ENCODE results near the gene GPR62. TPM values are rescaled to one million over a fixed set of nuclear protein-coding genes. Genes with fewer than 3 reads are reported as not detected.

Gene GPR62
- total and polyA plus RNA-seq, 9 of the 15 experiments (the other 6 are each of a cell fraction or from before 2014, with no cell fraction given) = not detected

GRCh38 chr3:51982352-51982837 lies 27.2 kb downstream of the GPR62 start (continued):
- peak; percentile 7; the same call in 1 of the 2 replicates for TF ChIP-seq FOXK1 (CRISPR knock-in tag; IDR thresholded peaks at IDR 0.05; ENCODE audit: borderline replicate concordance)
- TF ChIP-seq ZNF316 (IDR thresholded peaks at IDR 0.05) = 0 out of 2 replicates have a peak, but pooled peaks have one; percentile 7
- no peak for TF ChIP-seq ZNF121 (CRISPR knock-in tag; conservative IDR thresholded peaks at IDR 0.05)
- TF ChIP-seq ILF3 (IDR thresholded peaks at IDR 0.05; ENCODE audit: borderline replicate concordance) = no peak
- peak; percentile 69 for TF ChIP-seq TFAP4 (CRISPR knock-in tag; IDR thresholded peaks at IDR 0.05; ENCODE audit: borderline replicate concordance)
- peak; percentile 19; the same call in 1 of the 2 replicates for TF ChIP-seq HNRNPL (IDR thresholded peaks at IDR 0.05; ENCODE audit: low read depth, low read length)
- no peak; the same call in 1 of the 2 replicates for TF ChIP-seq HDGF (IDR thresholded peaks at IDR 0.05)

DNA sequence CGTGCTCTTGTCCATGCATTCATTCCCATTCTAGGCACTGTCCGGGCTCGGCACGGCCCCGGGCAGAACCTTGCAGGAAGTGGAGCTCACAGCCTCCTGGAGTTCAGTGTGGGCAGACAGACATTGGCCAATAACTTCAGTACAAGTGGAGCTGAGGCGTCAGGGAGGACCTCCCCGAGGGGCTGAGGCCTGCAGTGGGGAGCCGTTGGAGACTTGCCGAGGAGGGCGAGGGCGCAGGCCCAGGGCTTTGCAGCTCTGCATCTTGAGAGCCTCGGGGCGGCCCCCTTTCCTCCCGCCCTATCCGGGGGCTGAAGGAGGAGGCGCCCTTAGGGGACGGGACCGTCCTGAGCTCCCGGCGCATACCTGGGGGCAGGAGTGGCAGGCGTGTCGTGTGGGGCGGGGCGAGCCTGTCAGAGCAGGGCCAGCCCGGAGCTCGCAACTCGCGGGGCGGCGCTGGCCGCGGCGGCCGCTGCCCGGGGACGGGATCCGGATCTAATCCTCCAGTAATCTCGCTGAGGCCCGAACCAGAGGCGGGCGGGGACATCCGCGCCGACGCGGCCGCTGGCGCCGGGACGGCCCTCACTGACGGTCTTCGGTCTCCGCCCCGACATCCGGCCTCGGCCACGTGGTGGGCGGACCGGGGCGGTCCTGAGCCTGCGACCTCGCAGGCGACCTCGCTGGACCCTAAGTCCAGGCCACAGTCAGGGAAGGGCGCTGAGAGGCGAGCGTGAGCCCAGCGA lies 27.8 kb downstream of the GPR62 start, which contains the start of gene ACY1:
ACY1 (plus strand) TSS at position 698 of the 740 bp plus-strand sequence. CDS start 530 bp downstream, outside the sequence.
- Histone ChIP-seq H3K4me1 (replicated peaks in 1 of 2; ENCODE audit: control insufficient read depth in 2 of 2, insufficient read depth in 2 of 2, low read length in 2 of 2) (peaks cover 35 to 67% of the 10 kb centered on the region in 2 experiments; a peak in 4 of 5 replicates), H3K4me3 (peak within 1 kb of the TSS; percentile 55), H3K36me3 (ENCODE audit: control insufficient read depth, insufficient read depth, low read length) (peaks cover 26% of the 10 kb centered on the region; the same call in 2 of the 3 replicates), H3K27ac (ENCODE audit: extremely low read depth, low read depth, low read length) (peak within 1 kb of the TSS; percentile 91), H3K9ac (ENCODE audit: insufficient read depth in 1 of 2, low read depth in 2 of 2, low read length in 2 of 2) (peak within 1 kb of the TSS; percentile 94 to 97), H4K20me1 (replicated peaks; ENCODE audit: control insufficient read depth, insufficient read depth, low read length) (no peaks in the 10 kb centered on the region), H3K4me2 (ENCODE audit: insufficient read depth, low read length) (peak within 1 kb of the TSS; percentile 96), H3K79me2 (ENCODE audit: control insufficient read depth, insufficient read depth, low read length) (peaks cover 47% of the 10 kb centered on the region), H3K9me3 (replicated peaks; ENCODE audit: control insufficient read depth, insufficient read depth, low read depth, low read length) (no peaks in the 10 kb centered on the region), H3K27me3 (ENCODE audit: control insufficient read depth in 2 of 2, insufficient read depth in 2 of 2, low read length in 2 of 2) (no peaks in the 10 kb centered on the region), H3K9me1 (ENCODE audit: control insufficient read depth, insufficient read depth, low read length) (no peaks in the 10 kb centered on the region), H2AFZ (ENCODE audit: low read depth, low read length) (peak within 1 kb of the TSS; percentile 69)
- intact Hi-C loops (cut with micrococcal nuclease) (loop anchor here (1.0 kb wide), 1 partner anchor 8 kb away; no protein-coding TSS in a partner anchor), in situ Hi-C loops (cut with MboI) (no loop called here)
- 1% methylated on average over 31 of the region's 68 CpGs for WGBS (ENCODE audit: insufficient coverage, low coverage, missing lambda C conversion rate)
- FAIRE-seq (peak; percentile 89), DNase-seq (ENCODE audit: extremely low read depth in 1 of 4, low spot score in 3 of 4) (peak; percentile 79 to 92 (median 88)), ATAC-seq (peak; percentile 89)
- ChIA-PET POLR2A (interaction anchor here (0.6 to 5.2 kb wide), 11 partner anchors 9 to 1102 kb away, joined by 3 to 105 read pairs (median 3); partner anchors contain the start of genes ABHD14A, ABHD14B, PARP3 and RPL29), CTCF (ENCODE audit: low intra/inter-chr PET ratio) (no interaction called here)
- BruUV-seq (replicated peaks) = no TSS peak
- TF ChIP-seq IRF2 (CRISPR knock-in tag; IDR thresholded peaks at IDR 0.05) (no peak), ZNF444 (CRISPR knock-in tag; IDR thresholded peaks at IDR 0.05) (no peak), GABPA (tag; conservative IDR thresholded peaks at IDR 0.05; ENCODE audit: low read depth) (peak; percentile 76), ZZZ3 (IDR thresholded peaks at IDR 0.05) (no peak), TOE1 (IDR thresholded peaks at IDR 0.05; ENCODE audit: borderline replicate concordance) (no peak), TOE1 (CRISPR knock-in tag; IDR thresholded peaks at IDR 0.05; ENCODE audit: borderline replicate concordance, low read depth) (no peak)
- TF ChIP-seq, protein P1, sequence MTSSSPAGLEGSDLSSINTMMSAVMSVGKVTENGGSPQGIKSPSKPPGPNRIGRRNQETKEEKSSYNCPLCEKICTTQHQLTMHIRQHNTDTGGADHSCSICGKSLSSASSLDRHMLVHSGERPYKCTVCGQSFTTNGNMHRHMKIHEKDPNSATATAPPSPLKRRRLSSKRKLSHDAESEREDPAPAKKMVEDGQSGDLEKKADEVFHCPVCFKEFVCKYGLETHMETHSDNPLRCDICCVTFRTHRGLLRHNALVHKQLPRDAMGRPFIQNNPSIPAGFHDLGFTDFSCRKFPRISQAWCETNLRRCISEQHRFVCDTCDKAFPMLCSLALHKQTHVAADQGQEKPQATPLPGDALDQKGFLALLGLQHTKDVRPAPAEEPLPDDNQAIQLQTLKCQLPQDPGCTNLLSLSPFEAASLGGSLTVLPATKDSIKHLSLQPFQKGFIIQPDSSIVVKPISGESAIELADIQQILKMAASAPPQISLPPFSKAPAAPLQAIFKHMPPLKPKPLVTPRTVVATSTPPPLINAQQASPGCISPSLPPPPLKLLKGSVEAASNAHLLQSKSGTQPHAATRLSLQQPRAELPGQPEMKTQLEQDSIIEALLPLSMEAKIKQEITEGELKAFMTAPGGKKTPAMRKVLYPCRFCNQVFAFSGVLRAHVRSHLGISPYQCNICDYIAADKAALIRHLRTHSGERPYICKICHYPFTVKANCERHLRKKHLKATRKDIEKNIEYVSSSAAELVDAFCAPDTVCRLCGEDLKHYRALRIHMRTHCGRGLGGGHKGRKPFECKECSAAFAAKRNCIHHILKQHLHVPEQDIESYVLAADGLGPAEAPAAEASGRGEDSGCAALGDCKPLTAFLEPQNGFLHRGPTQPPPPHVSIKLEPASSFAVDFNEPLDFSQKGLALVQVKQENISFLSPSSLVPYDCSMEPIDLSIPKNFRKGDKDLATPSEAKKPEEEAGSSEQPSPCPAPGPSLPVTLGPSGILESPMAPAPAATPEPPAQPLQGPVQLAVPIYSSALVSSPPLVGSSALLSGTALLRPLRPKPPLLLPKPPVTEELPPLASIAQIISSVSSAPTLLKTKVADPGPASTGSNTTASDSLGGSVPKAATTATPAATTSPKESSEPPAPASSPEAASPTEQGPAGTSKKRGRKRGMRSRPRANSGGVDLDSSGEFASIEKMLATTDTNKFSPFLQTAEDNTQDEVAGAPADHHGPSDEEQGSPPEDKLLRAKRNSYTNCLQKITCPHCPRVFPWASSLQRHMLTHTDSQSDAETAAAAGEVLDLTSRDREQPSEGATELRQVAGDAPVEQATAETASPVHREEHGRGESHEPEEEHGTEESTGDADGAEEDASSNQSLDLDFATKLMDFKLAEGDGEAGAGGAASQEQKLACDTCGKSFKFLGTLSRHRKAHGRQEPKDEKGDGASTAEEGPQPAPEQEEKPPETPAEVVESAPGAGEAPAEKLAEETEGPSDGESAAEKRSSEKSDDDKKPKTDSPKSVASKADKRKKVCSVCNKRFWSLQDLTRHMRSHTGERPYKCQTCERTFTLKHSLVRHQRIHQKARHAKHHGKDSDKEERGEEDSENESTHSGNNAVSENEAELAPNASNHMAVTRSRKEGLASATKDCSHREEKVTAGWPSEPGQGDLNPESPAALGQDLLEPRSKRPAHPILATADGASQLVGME (CRISPR knock-in tag; IDR thresholded peaks at IDR 0.05) = no peak

All from K562 (cell line).